Stimulated activated naive B cell treated with anti-CD40 and anti-IgM and Interleukin-4, amounts not matched to agents 10 μg/mL and 1 μg/mL and 100 μg/mL, for 72 hours (primary cell): ENCODE measurements around the gene PTGIS.

Experiments used
- ATAC-seq, 2 donors: fragments of 150-1000 bp; cut with Tn5 transposase; replicated peaks; 2 replicates each; pipeline ENCODE4 v1.10.0; 2021; ENCODE audit warnings: moderate library complexity in 1 of 2
- DNase-seq: peaks from one replicate; pipeline ENCODE4 v3.0.0; 2021
- H3K27ac Mint-ChIP-seq: one replicate; pipeline ENCODE4 v1.8.0; 2022; ENCODE audit warnings: mild to moderate bottlenecking, mixed read lengths
- H3K27me3 Mint-ChIP-seq, 2 donors: one replicate each; pipeline ENCODE4 v1.8.0; 2022; ENCODE audit warnings: mixed read lengths in 2 of 2
- H3K36me3 Mint-ChIP-seq, 2 donors: one replicate each; pipeline ENCODE4 v1.8.0; 2022; ENCODE audit warnings: mixed read lengths in 2 of 2, mild to moderate bottlenecking in 1 of 2
- H3K4me1 Mint-ChIP-seq, 2 donors: one replicate each; pipeline ENCODE4 v1.8.0; 2022; ENCODE audit warnings: mixed read lengths in 2 of 2, mild to moderate bottlenecking in 1 of 2
- H3K4me3 Mint-ChIP-seq, 2 donors: one replicate each; pipeline ENCODE4 v1.8.0; 2022; ENCODE audit warnings: mild to moderate bottlenecking in 2 of 2, mixed read lengths in 2 of 2, moderate library complexity in 1 of 2
- H3K9me3 Mint-ChIP-seq, 2 donors: one replicate each; pipeline ENCODE4 v1.8.0; 2022; ENCODE audit warnings: mixed read lengths in 2 of 2, mild to moderate bottlenecking in 1 of 2

Gene PTGIS

DNA sequence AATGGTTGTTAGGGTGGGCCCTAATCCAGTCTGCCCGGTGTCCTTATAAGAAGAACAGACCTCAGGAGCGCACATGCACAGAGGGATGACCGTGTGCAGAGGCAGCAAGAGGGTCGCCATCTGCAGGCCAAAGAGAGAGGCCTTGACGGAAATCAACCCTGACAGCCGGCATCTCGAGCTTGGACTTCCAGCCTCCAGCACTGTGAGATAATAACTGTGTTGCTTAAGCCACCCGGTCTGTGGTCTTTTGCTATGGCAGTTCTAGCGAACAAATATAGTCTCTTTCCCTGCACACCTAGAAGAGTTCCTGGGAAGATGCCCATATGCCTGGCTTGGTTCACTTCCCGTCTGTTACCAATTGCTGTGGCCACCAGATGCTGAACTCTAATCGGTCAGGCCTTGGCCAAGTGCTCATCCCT lies 35.3 kb upstream of the PTGIS start:
- Mint-ChIP-seq H3K4me3 (no peak overlapping the region), H3K36me3 (no peaks in the 10 kb centered on the region), H3K4me1 (peaks cover 0 to 1% of the 10 kb centered on the region in 2 donors), H3K27me3 (peaks cover 18 to 33% of the 10 kb centered on the region in 2 donors), H3K9me3 (no peaks in the 10 kb centered on the region), H3K27ac (no peak overlapping the region)
- DNase-seq (no peak), ATAC-seq (no peak)

DNA sequence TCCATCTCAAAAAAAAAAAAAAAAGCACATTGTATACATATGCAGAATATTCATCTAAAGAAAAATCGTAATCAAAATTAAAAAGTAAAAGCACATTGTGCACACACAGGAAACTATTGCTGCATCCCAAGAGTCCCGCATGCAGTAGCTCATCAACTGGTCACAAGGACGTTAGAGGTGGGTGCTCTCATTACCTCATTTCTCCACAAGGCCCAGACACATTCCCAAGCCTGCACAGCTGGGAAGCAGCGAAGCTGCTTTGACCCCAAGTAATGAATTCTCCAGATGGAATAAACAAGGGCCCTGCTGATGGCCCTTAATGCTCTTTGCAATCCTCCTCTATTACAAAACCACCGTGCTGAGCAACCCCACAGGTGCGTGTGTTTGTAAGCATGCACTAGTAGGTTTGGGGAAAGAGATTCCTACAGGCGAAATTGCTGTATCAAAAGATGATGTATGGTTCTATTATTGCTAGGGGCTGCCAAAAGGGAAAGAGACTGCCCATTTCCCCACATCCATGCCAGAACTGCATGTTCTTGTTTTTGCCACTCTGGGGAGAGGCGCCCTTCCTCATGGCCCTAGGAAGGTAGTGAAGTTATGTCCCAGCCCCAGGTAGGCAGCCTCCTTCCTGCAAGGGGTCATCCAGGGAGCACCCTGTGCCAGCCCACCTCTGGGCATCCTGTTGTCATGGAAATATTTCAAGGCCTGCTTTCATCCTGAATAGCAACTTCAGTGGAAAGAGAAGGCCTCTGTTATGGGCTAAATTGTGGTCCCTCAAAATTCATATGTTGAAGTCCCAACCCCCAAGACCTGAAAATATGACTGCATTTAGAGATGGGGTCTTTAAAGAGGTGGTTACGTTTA lies 34.6 kb upstream of the PTGIS start:
- Mint-ChIP-seq H3K4me3 (no peak overlapping the region), H3K27ac (no peak overlapping the region), H3K36me3 (no peaks in the 10 kb centered on the region), H3K27me3 (peaks cover 18 to 26% of the 10 kb centered on the region in 2 donors), H3K9me3 (no peaks in the 10 kb centered on the region), H3K4me1 (no peaks in the 10 kb centered on the region)
- DNase-seq = no peak
- no peak for ATAC-seq

DNA sequence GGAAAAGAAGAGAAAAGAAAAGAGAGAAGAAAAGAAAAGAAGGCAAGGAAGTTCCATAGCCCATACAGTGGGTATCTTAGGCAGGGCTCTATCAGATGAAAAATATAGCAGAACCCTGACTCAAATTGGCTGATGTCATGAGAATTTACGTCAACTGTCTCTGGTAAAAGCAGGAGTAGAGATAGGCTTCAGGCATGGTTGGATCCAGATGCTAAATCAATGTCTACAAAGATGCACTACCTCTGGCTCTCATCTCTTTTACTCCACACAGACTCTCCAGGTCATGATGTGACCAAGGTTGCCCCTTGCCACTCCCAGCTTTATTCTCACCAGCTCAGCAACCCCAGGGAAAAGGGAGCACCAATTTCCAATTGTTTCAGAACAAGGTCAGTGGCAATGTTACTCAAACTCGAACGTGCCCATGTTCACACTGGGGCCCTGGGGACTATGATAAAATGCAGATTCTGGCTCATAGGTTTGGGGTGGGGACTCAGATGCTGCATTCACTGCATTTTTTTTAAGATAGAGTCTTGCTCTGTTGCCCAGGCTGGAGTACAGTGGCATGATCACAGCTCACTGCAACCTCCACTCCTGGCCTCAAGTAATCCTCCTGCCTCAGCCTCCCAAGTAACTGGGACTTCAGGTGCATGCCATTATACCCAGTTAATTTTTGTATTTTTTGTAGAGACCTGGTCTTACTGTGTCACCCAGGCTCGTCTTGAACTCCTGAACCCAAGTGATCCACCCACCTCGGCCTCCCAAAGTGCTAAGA lies 33.4 kb upstream of the PTGIS start:
- no peak for ATAC-seq
- Mint-ChIP-seq H3K27me3 (peaks cover 18 to 22% of the 10 kb centered on the region in 2 donors), H3K4me1 (peaks cover 3 to 9% of the 10 kb centered on the region in 2 donors), H3K4me3 (no peak overlapping the region), H3K9me3 (no peaks in the 10 kb centered on the region), H3K36me3 (no peaks in the 10 kb centered on the region), H3K27ac (no peak overlapping the region)
- no peak for DNase-seq

DNA sequence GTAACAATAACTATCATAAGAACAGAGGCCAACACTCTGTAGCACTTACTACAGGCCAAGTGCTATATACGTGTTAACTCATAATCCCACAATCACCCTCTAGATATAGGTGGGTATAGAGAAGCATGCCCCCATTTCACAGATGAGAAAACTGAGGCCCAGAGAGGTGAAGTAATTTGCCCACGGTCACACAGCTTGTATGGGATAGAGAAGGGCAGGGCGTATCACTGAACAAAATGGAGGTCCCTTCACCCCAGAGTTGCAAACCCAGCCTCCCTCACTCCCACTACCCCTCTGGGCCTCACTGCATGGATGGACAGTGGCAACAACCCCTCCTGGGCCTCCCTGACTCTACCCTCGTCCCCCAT lies 31.8 kb upstream of the PTGIS start:
- ATAC-seq (no peak), DNase-seq (no peak)
- Mint-ChIP-seq H3K9me3 (no peaks in the 10 kb centered on the region), H3K27ac (no peak overlapping the region), H3K27me3 (peaks cover 18 to 23% of the 10 kb centered on the region in 2 donors), H3K36me3 (no peaks in the 10 kb centered on the region), H3K4me1 (peaks cover 18 to 22% of the 10 kb centered on the region in 2 donors), H3K4me3 (no peak overlapping the region)

DNA sequence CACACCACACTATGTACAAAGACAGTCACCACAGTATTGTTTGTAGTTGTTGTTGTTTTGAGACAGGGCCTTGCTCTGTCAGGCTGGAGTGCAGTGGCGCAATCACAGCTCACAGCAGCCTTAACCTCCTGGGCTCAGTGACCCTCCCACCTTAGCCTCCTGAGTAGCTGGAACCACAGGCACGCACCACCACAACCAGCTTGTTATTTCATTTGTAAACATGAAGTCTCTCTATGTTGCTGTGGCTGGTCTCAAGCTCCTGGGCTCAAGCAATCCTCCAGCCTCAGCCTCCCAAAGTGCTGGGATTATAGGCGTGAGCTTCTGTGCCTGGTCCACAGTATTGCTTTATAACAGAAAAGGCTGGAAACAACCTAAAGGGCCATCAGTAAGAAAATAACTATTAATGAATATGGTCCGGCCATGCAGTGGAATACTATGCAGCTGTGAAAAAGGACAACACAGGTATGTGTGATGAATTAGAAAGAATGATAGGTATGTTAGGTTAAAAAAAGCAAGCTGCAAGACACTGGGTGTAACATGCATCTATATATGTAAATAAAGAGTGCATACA lies 30.0 kb upstream of the PTGIS start:
- no peaks in the 10 kb centered on the region for H3K36me3 Mint-ChIP-seq
- peaks cover 27% of the 10 kb centered on the region in 2 donors for H3K27me3 Mint-ChIP-seq
- DNase-seq (no peak), ATAC-seq (no peak)
- no peaks in the 10 kb centered on the region for H3K9me3 Mint-ChIP-seq
- H3K4me3 Mint-ChIP-seq = no peak overlapping the region
- H3K4me1 Mint-ChIP-seq = peaks cover 20 to 31% of the 10 kb centered on the region in 2 donors
- H3K27ac Mint-ChIP-seq = no peak overlapping the region

DNA sequence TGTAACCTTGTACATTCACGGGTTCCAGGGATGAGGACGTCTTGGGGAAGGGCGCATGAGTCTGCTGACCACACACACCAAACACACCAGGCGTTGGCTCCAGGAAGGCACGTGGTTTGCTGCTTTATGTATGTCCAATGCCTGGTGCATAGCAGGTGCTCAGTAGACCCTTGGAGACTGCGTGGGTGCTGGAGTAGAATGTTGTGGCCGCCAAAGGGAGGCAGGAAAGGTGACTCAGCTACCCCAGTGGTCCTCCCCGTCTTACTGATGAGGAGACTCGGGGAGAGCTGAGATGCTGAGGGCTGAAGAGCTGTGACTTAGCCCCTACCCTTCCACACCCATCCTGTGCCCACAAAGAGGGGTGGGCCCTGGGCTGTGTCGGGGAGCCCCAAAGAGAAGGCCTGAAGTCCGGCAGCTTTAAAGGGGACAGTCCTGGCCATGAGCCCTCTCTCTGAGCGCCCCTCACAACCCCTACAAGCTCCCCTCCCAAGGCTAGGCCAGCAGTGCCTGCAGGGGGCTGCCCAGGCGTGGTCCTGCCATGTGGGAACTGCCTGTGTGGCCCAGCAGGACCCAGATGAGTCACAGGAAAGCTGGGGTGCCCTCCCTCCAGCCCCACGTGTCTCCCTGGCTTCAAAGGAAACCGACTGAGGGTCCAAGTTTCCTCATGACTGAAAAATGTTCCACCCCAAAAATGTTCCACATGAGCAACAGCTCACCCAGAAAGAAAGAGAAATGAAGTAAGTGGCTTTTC lies 28.0 kb upstream of the PTGIS start:
- peak; percentile 79 to 86 for ATAC-seq

DNA sequence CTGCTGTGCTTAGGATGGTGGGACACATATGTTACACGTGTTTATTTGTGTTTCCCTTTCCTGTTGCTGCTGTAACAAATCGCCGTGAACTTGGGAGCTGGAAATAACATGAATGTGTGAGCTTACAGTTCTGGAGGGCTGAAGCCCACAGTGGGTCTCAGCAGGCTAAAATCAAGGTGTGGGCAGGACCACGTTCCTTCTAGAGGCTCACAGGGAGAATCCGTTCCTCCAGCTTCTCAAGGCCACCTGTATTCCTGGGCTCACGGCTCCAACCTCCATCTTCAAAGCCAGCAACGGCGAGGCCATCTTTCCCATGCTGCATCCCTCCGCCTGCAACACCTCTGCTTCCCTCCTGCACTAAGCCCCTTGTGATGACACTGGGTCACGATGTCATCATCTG lies 27.4 kb upstream of the PTGIS start:
- ATAC-seq = no peak
- Mint-ChIP-seq H3K27me3 (peaks cover 32 to 35% of the 10 kb centered on the region in 2 donors), H3K4me1 (peaks cover 21 to 32% of the 10 kb centered on the region in 2 donors)

More for the DNA sequence above, 28.0 kb upstream of the PTGIS start:
- DNase-seq = peak; percentile 54
- peaks cover 2 to 5% of the 10 kb centered on the region in 2 donors for H3K9me3 Mint-ChIP-seq
- H3K36me3 Mint-ChIP-seq = no peaks in the 10 kb centered on the region
- no peak overlapping the region for H3K4me3 Mint-ChIP-seq
- H3K27ac Mint-ChIP-seq = peak overlapping the region; percentile 33
- H3K4me1 Mint-ChIP-seq = peaks cover 20 to 31% of the 10 kb centered on the region in 2 donors
- H3K27me3 Mint-ChIP-seq = peaks cover 32 to 39% of the 10 kb centered on the region in 2 donors

DNA sequence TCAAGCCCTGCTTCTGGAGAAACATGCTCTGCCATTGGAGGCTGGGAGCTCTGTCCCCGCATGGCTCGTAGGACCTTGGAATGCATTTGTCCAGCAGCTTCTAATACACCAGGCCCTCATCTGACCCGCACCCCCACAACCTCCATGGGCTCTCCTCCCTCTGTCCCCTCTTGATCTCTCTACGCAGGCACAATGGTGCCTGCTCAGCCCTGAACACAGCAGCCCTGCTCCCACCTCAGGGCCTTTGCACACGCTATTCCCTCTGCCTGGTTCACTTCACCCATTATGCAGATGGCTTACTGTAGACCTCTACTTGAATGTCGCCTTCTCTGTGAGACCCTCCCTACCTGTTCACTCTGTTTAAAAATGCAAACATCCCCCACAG lies 27.0 kb upstream of the PTGIS start:
- no peak for ATAC-seq
- no peak overlapping the region for H3K4me3 Mint-ChIP-seq
- peaks cover 26 to 36% of the 10 kb centered on the region in 2 donors for H3K4me1 Mint-ChIP-seq
- H3K27me3 Mint-ChIP-seq = peaks cover 33 to 34% of the 10 kb centered on the region in 2 donors
- peaks cover 6 to 11% of the 10 kb centered on the region in 2 donors for H3K9me3 Mint-ChIP-seq
- peaks cover 0 to 2% of the 10 kb centered on the region in 2 donors for H3K36me3 Mint-ChIP-seq
- no peak overlapping the region for H3K27ac Mint-ChIP-seq
- no peak for DNase-seq

More for the DNA sequence above, 27.4 kb upstream of the PTGIS start:
- peak overlapping the region; percentile 33 for H3K27ac Mint-ChIP-seq
- H3K4me3 Mint-ChIP-seq = no peak overlapping the region
- H3K36me3 Mint-ChIP-seq = no peaks in the 10 kb centered on the region
- H3K9me3 Mint-ChIP-seq = peaks cover 2 to 6% of the 10 kb centered on the region in 2 donors
- DNase-seq = no peak

DNA sequence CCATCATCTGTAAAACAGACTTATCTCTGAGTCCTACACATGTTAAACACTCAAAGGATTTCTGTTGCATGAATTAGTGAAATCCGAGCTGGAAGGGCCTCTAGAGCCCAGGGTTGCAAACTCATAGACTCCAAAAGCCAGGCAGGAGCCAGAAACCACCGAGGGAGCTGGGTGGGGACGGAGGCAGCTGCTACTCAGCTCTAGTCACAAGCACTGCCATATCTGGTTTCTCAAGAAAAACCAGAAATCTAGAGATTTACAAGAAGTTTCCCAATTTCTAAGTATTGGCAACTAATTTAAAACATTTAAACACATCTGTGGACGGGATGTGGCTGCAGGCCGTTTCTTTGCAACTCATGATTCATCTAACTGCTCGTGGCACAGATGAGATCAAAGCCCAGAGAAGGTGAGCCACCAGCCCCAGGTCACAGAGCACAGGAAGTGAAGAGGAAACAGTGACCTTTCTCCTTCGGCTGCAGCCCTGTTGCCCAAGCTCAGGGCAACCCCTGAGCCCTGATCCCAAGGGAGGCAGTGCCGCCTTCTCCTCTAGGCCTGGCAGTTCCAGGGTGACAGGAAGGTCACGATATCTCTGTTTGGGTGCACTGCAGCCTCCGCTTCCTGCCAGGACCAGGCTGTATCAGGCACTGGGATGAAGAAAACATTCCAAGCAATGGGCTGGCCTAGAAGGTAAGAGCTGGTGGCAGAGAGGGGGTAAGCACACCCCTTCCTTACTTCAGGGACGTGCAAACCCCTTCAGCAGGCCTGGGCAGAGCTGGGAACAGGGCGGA lies 26.4 kb upstream of the PTGIS start:
- no peak overlapping the region for H3K27ac Mint-ChIP-seq
- no peak overlapping the region for H3K4me3 Mint-ChIP-seq
- ATAC-seq = peak; percentile 33 to 53
- no peak for DNase-seq
- peaks cover 33 to 36% of the 10 kb centered on the region in 2 donors for H3K27me3 Mint-ChIP-seq
- peaks cover 8 to 13% of the 10 kb centered on the region in 2 donors for H3K9me3 Mint-ChIP-seq
- peaks cover 26 to 40% of the 10 kb centered on the region in 2 donors for H3K4me1 Mint-ChIP-seq
- peaks cover 0 to 4% of the 10 kb centered on the region in 2 donors for H3K36me3 Mint-ChIP-seq

DNA sequence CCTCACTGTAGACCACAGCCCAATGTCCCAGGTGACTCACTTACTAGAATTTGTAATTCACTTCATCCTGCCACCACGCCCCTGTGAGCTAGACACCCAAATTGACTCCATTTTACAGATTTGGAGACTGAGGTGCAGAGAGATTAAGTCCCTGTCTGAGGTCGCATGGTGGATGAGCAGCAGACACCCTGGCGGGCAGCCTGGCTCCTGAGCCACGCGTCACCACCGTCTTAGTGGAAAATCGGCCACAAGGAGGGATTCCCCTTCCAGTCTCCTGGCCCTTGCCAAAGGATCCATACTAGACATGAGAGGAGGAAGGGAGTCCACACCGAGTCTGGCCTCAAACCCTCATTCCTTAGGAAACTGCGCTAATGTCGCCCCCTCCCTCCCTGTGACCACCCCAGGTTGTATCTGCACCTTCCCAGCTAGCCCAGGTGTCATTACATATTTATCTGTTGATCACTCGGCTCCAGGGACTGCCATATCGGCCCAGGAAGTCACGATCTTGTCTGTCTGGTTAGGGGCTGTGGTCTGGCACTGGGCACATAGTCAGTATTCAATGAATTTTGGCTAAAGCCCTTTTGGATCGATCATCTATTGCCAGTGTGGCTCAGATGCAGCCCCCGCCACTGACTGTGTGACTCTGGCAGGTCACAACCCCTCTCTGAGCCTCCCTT lies 25.7 kb upstream of the PTGIS start:
- peaks cover 0 to 4% of the 10 kb centered on the region in 2 donors for H3K36me3 Mint-ChIP-seq
- no peak for ATAC-seq

DNA sequence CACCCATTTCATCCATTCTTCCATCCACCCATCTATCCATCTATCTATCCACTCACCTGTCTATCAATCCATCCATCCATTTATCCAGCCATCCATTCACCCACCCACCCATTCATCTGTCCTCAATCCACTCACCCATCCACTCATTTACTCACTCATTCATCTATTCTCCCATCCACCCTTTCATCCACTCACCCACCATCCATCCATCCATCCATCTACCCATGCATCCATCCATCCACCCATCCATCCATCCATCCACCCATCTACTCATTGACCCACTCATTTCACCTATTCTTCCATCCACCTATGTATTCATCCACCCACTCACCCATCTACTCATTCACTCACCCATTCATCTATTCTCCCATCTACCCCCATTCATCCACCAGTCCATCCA lies 24.2 kb upstream of the PTGIS start:
- Mint-ChIP-seq H3K4me1 (peaks cover 24 to 36% of the 10 kb centered on the region in 2 donors), H3K4me3 (no peak overlapping the region)

More for the DNA sequence above, 25.7 kb upstream of the PTGIS start:
- H3K4me3 Mint-ChIP-seq = no peak overlapping the region
- H3K27me3 Mint-ChIP-seq = peaks cover 30 to 36% of the 10 kb centered on the region in 2 donors
- H3K9me3 Mint-ChIP-seq = peaks cover 8 to 13% of the 10 kb centered on the region in 2 donors
- no peak overlapping the region for H3K27ac Mint-ChIP-seq
- no peak for DNase-seq
- peaks cover 26 to 40% of the 10 kb centered on the region in 2 donors for H3K4me1 Mint-ChIP-seq

DNA sequence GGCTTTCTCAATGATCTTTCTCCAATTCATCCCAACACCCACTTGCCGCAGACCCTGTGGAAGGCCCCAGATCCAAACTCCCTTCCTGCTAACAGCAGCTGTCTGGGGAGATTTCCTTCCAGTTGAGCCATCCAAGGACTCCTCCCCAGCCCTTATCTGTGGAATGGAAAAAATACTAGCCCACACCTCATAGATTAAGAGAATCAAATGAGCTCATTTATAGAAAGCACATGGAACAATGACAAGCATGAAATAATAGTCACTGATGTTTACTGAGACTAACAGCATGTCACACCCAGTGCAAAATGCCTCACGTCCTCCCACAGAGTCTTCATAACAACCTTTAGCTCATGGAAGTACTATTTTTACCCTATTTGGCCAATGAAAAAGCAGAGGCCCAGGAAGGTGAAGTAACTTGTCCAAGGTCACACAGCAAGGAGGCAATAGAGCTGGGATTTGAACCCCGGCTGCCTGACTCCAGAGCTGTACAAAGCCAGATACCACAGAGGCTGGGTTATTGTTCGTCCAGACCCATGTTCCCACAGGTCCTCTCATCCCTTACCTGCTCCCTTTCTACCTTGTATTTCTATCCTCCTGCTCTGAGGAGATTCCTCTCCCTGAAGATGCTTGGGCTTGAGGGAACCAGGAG lies 23.4 kb upstream of the PTGIS start:
- H3K4me1 Mint-ChIP-seq = peaks cover 22 to 31% of the 10 kb centered on the region in 2 donors
- H3K36me3 Mint-ChIP-seq = peaks cover 0 to 4% of the 10 kb centered on the region in 2 donors
- H3K27me3 Mint-ChIP-seq = peaks cover 30 to 36% of the 10 kb centered on the region in 2 donors
- H3K9me3 Mint-ChIP-seq = peaks cover 8 to 13% of the 10 kb centered on the region in 2 donors
- H3K4me3 Mint-ChIP-seq = no peak overlapping the region
- no peak for ATAC-seq
- no peak overlapping the region for H3K27ac Mint-ChIP-seq
- DNase-seq = no peak

More for the DNA sequence above, 24.2 kb upstream of the PTGIS start:
- peaks cover 8 to 13% of the 10 kb centered on the region in 2 donors for H3K9me3 Mint-ChIP-seq
- peaks cover 30 to 36% of the 10 kb centered on the region in 2 donors for H3K27me3 Mint-ChIP-seq
- DNase-seq = no peak
- peaks cover 0 to 4% of the 10 kb centered on the region in 2 donors for H3K36me3 Mint-ChIP-seq
- no peak overlapping the region for H3K27ac Mint-ChIP-seq
- ATAC-seq = no peak
